Liver (tissue), 9 donors: ENCODE measurements around the gene AKAP13. TPM values are rescaled to one million over a fixed set of nuclear protein-coding genes. Genes with fewer than 3 reads are reported as not detected.

Experiments
- DNase-seq: peaks from one replicate; pipeline ENCODE4 v3.0.0-alpha.2; 2017; ENCODE audit warnings: low spot score
- H3K27ac ChIP-seq, 2 donors: one replicate each; pipeline ENCODE4 v1.7.0; 2013; ENCODE audit warnings: inconsistent platforms in 2 of 2, low read length in 2 of 2, control low read depth in 1 of 2, low read depth in 1 of 2, mild to moderate bottlenecking in 1 of 2
- H3K27me3 ChIP-seq, 4 donors: one replicate each; pipeline versions ENCODE4 v1.6.1 to v1.7.0; 2013; ENCODE audit warnings: low read length in 3 of 4, inconsistent platforms in 1 of 4, mild to moderate bottlenecking in 1 of 4, moderate library complexity in 1 of 4; ENCODE audit not compliant: control insufficient read depth in 4 of 4, insufficient read depth in 4 of 4
- H3K36me3 ChIP-seq, 4 donors: one replicate each; pipeline versions ENCODE4 v1.6.1 to v1.7.0; 2013; ENCODE audit warnings: low read length in 3 of 4, mild to moderate bottlenecking in 3 of 4, low read depth in 1 of 4, moderate library complexity in 1 of 4; ENCODE audit not compliant: control insufficient read depth in 4 of 4, insufficient read depth in 3 of 4
- H3K4me1 ChIP-seq, 4 donors: one replicate each; pipeline versions ENCODE4 v1.6.1 to v1.7.0; 2013; ENCODE audit warnings: low read length in 3 of 4, mild to moderate bottlenecking in 3 of 4, moderate library complexity in 1 of 4; ENCODE audit not compliant: control insufficient read depth in 4 of 4, insufficient read depth in 4 of 4
- H3K4me3 ChIP-seq, 3 donors: one replicate each; pipeline versions ENCODE4 v1.6.1 to v1.7.0; 2013; ENCODE audit warnings: low read length in 3 of 3, control low read depth in 1 of 3, low read depth in 1 of 3, mild to moderate bottlenecking in 1 of 3
- H3K9ac ChIP-seq, 2 donors: one replicate each; pipeline ENCODE4 v1.7.0; 2013; ENCODE audit warnings: low read length in 2 of 2, mild to moderate bottlenecking in 2 of 2, moderate library complexity in 2 of 2, control low read depth in 1 of 2, low read depth in 1 of 2
- H3K9me3 ChIP-seq, 4 donors: one replicate each; pipeline versions ENCODE4 v1.6.1 to v1.7.0; 2013; ENCODE audit warnings: low read length in 3 of 4; ENCODE audit not compliant: control insufficient read depth in 4 of 4
- ATF3 ChIP-seq: IDR thresholded peaks from 2 replicates; pipeline ENCODE4 v1.6.1; 2016; ENCODE audit warnings: antibody characterized with exemption
- CTCF ChIP-seq: fragments of 150-350 bp; IDR thresholded peaks from 2 replicates; pipeline ENCODE4 v1.5.1; 2017; ENCODE audit warnings: improper control_type of control experiment, low read depth, low read length; ENCODE audit not compliant: missing input control
- EGR1 ChIP-seq, 2 donors: IDR thresholded peaks; 2 replicates each; pipeline ENCODE4 v1.6.1; 2016 to 2018; ENCODE audit warnings: antibody characterized with exemption in 2 of 2, low read depth in 2 of 2
- FOXA1 ChIP-seq: IDR thresholded peaks from 2 replicates; pipeline ENCODE4 v1.6.1; 2016; ENCODE audit warnings: antibody characterized with exemption
- FOXA2 ChIP-seq: IDR thresholded peaks from 2 replicates; pipeline ENCODE4 v1.6.1; 2016; ENCODE audit warnings: antibody characterized with exemption
- GABPA ChIP-seq, 2 donors: IDR thresholded peaks in 1 of 2; conservative IDR thresholded peaks in 1 of 2; 2 replicates each; pipeline ENCODE4 v1.6.1; 2016; ENCODE audit warnings: antibody characterized with exemption in 2 of 2, mild to moderate bottlenecking in 1 of 2, moderate library complexity in 1 of 2
- HNF4A ChIP-seq, 2 donors: conservative IDR thresholded peaks; 2 replicates each; pipeline ENCODE4 v1.6.1; 2016; ENCODE audit warnings: antibody characterized with exemption in 2 of 2, mild to moderate bottlenecking in 2 of 2
- HNF4G ChIP-seq: IDR thresholded peaks from 2 replicates; pipeline ENCODE4 v1.6.1; 2016; ENCODE audit warnings: antibody characterized with exemption
- JUND ChIP-seq, 2 donors: IDR thresholded peaks; 2 replicates each; pipeline ENCODE4 v1.6.1; 2016; ENCODE audit warnings: antibody characterized with exemption in 2 of 2
- MAX ChIP-seq: IDR thresholded peaks from 2 replicates; pipeline ENCODE4 v1.6.1; 2016; ENCODE audit warnings: antibody characterized with exemption
- NR2F2 ChIP-seq: IDR thresholded peaks from 2 replicates; pipeline ENCODE4 v1.6.1; 2016; ENCODE audit warnings: antibody characterized with exemption
- RAD21 ChIP-seq, 2 donors: IDR thresholded peaks; 2 replicates each; pipeline ENCODE4 v1.6.1; 2016; ENCODE audit warnings: antibody characterized with exemption in 2 of 2, mild to moderate bottlenecking in 2 of 2
- REST ChIP-seq: IDR thresholded peaks from 2 replicates; pipeline ENCODE4 v1.6.1; 2016; ENCODE audit warnings: antibody characterized with exemption, mild to moderate bottlenecking
- RXRA ChIP-seq, 2 donors: IDR thresholded peaks; 2 replicates each; pipeline ENCODE4 v1.6.1; 2017 to 2018; ENCODE audit warnings: antibody characterized with exemption in 2 of 2, mild to moderate bottlenecking in 1 of 2
- SP1 ChIP-seq: IDR thresholded peaks from 2 replicates; pipeline ENCODE4 v1.6.1; 2018; ENCODE audit warnings: antibody characterized with exemption, mild to moderate bottlenecking
- TAF1 ChIP-seq: conservative IDR thresholded peaks from 2 replicates; pipeline ENCODE4 v1.6.1; 2016; ENCODE audit warnings: antibody characterized with exemption, mild to moderate bottlenecking
- YY1 ChIP-seq: IDR thresholded peaks from 2 replicates; pipeline ENCODE4 v1.6.1; 2016; ENCODE audit warnings: antibody characterized with exemption, mild to moderate bottlenecking
- ZBTB33 ChIP-seq: IDR thresholded peaks from 2 replicates; pipeline ENCODE4 v1.6.1; 2016; ENCODE audit warnings: antibody characterized with exemption
- WGBS: extraction: QIAGEN DNeasy Blood & Tissue Kit; methylation state at CpG from one replicate; pipeline ENCODE4 v1.1.7; 2013; 5-methylcytosine and 5-hydroxymethylcytosine counted together
- polyA plus RNA-seq, 2 donors: library from polyadenylated mRNA; stranded (reverse) in 1 of 2; unstranded in 1 of 2; fragments of 200-250 nt in 1 of 2; fragments of >200 nt in 1 of 2; fragmentation: Nextera tagmentation in 1 of 2; extraction: Ambion mirVana in 1 of 2; gene quantifications; one replicate each; pipeline versions ENCODE4 v1.2.1 to v1.2.3, GENCODE V29; 2013 to 2015
- total RNA-seq, 2 donors: library from RNA; depleted of rRNA; stranded (reverse); fragments of >200 nt; gene quantifications; one replicate each; pipeline ENCODE4 v1.2.3, GENCODE V29; 2014
- donor health status: healthy.
- donor health status: healthy.
- donor health status: healthy.
- donor health status: healthy.
- donor health status: healthy.

AKAP13 gene
- total and polyA plus RNA-seq, 4 donors, result 18.6 to 92.3 (median 37.4) TPM

GRCh38 chr15:85632014-85632413 is 251.6 kb downstream of the AKAP13 start:
- Histone ChIP-seq H3K36me3 (peaks cover 0 to 2% (median 0%) of the 10 kb centered on the region in 4 donors), H3K4me1 (peaks cover 1 to 16% (median 6%) of the 10 kb centered on the region in 4 donors), H3K27ac (no peak overlapping the region), H3K9me3 (no peaks in the 10 kb centered on the region), H3K4me3 (no peak overlapping the region), H3K27me3 (no peaks in the 10 kb centered on the region), H3K9ac (no peak overlapping the region)
- 88% methylated on average over 4 of the region's 4 CpGs for WGBS
- DNase-seq, result no peak
- no peak for TF ChIP-seq HNF4G
- no peak for TF ChIP-seq JUND (IDR thresholded peaks at IDR 0.05)
- TF ChIP-seq RAD21 (IDR thresholded peaks at IDR 0.05), result no peak
- no peak for TF ChIP-seq YY1
- no peak for TF ChIP-seq NR2F2
- no peak for TF ChIP-seq HNF4A (conservative IDR thresholded peaks at IDR 0.05)
- no peak for TF ChIP-seq TAF1

- H3K27ac ChIP-seq, result no peak overlapping the region
- no peak for TF ChIP-seq EGR1 (IDR thresholded peaks at IDR 0.05; ENCODE audit: low read depth in 2 of 2)
- TF ChIP-seq ATF3, result no peak
- no peak for TF ChIP-seq NR2F2
- no peak for TF ChIP-seq MAX
- no peak for TF ChIP-seq SP1
- no peak for TF ChIP-seq YY1
- no peak for TF ChIP-seq REST
- TF ChIP-seq GABPA (IDR thresholded peaks at IDR 0.05 in 1 of 2, conservative IDR thresholded peaks at IDR 0.05 in 1 of 2), result no peak
- no peak for TF ChIP-seq RAD21 (IDR thresholded peaks at IDR 0.05)
- TF ChIP-seq TAF1, result no peak
- TF ChIP-seq JUND (IDR thresholded peaks at IDR 0.05), result no peak
- TF ChIP-seq FOXA2, result no peak
- no peak for TF ChIP-seq FOXA1
- no peak for TF ChIP-seq HNF4A (conservative IDR thresholded peaks at IDR 0.05)
- no peak for TF ChIP-seq CTCF
- no peak for TF ChIP-seq HNF4G
- TF ChIP-seq RXRA (IDR thresholded peaks at IDR 0.05), result no peak
- no peak for TF ChIP-seq ZBTB33
- no peak for DNase-seq
Measured at GRCh38 chr15:85633859-85634258, 253.5 kb downstream of the AKAP13 start.

More at GRCh38 chr15:85633859-85634258, 253.5 kb downstream of the AKAP13 start:
- Histone ChIP-seq H3K9ac (no peak overlapping the region), H3K27me3 (no peaks in the 10 kb centered on the region), H3K9me3 (no peaks in the 10 kb centered on the region), H3K4me3 (no peak overlapping the region), H3K36me3 (peaks cover 0 to 2% (median 0%) of the 10 kb centered on the region in 4 donors), H3K4me1 (peaks cover 1 to 16% (median 6%) of the 10 kb centered on the region in 4 donors)
